ENCODE data around the gene SPINDOC. TPM values are rescaled to one million over a fixed set of nuclear protein-coding genes. Genes with fewer than 3 reads are reported as not detected.
"Not testable (repeated sequence)": the region's sequence is repeated elsewhere in the genome, so short reads cannot be mapped to it uniquely, and the experiment has no call there.

SPINDOC gene
- polyA plus RNA-seq (ENCODE audit: insufficient read depth in 1 of 5, insufficient read length in 5 of 5, low replicate concordance in 1 of 5) = 10 to 100 TPM; 28.3 to 48.4 (median 38.5) TPM
- long read RNA-seq, donor 1, transcript SPINDOC-201 (6 exons, 2,024 nt) = major isoform, 15 of 15 reads
- long read RNA-seq, donor 1, partial matches to known transcripts = 0 of 15 reads
- long read RNA-seq, donor 1, other reads (novel, unspliced or antisense) = 0 of 15 reads
- long read RNA-seq, donor 2, transcript SPINDOC-201 (6 exons, 2,024 nt) = major isoform, 13 of 13 reads
- long read RNA-seq, donor 2, partial matches to known transcripts = 0 of 13 reads
- long read RNA-seq, donor 2, other reads (novel, unspliced or antisense) = 0 of 13 reads
- long read RNA-seq, donor 3, partial matches to known transcripts = 0 of 3 reads
- long read RNA-seq, donor 3, other reads (novel, unspliced or antisense) = 0 of 3 reads
- long read RNA-seq, donor 4, partial matches to known transcripts = 0 of 1 reads
- long read RNA-seq, donor 4, other reads (novel, unspliced or antisense) = 0 of 1 reads
- long read RNA-seq, donor 5, transcript SPINDOC-201 (6 exons, 2,024 nt) = major isoform, 11 of 16 reads
- long read RNA-seq, donor 5, partial matches to known transcripts = 5 of 16 reads
- long read RNA-seq, donor 5, other reads (novel, unspliced or antisense) = 0 of 16 reads
- long read RNA-seq, donor 6, transcript SPINDOC-201 (6 exons, 2,024 nt) = major isoform, 17 of 17 reads
- long read RNA-seq, donor 6, partial matches to known transcripts = 0 of 17 reads
- long read RNA-seq, donor 6, other reads (novel, unspliced or antisense) = 0 of 17 reads
- long read RNA-seq, donor 7, transcript SPINDOC-201 (6 exons, 2,024 nt) = major isoform, 9 of 17 reads
- long read RNA-seq, donor 7, partial matches to known transcripts = 8 of 17 reads
- long read RNA-seq, donor 7, other reads (novel, unspliced or antisense) = 0 of 17 reads
- long read RNA-seq, donor 8, partial matches to known transcripts = 0 of 3 reads
- long read RNA-seq, donor 8, other reads (novel, unspliced or antisense) = 0 of 3 reads

GRCh38 chr11:63813035-63813562, at the start of gene SPINDOC:
Gene SPINDOC (plus strand): TSS chr11:63813456. CDS start chr11:63813687, 231 bp downstream.
- DNase-seq = peak; percentile 53 to 69

GRCh38 chr11:63763496-63764339, 49.5 kb upstream of the SPINDOC start:
- DNase-seq = no peak

- DNase-seq = no peak
Measured at GRCh38 chr11:63764340-63764678, 48.9 kb upstream of the SPINDOC start.

- DNase-seq = no peak
Measured at GRCh38 chr11:63764679-63765647, 48.3 kb upstream of the SPINDOC start.

GRCh38 chr11:63765688-63766241, 47.5 kb upstream of the SPINDOC start:
- DNase-seq = no peak

- DNase-seq = no peak
Measured at GRCh38 chr11:63766531-63767235, 46.6 kb upstream of the SPINDOC start.

- DNase-seq = no peak
Measured at GRCh38 chr11:63767267-63767564, 46.0 kb upstream of the SPINDOC start.

- DNase-seq = peak in 1 of 2 donors; percentile 47
Measured at GRCh38 chr11:63767565-63768236, 45.6 kb upstream of the SPINDOC start.

- DNase-seq = peak; percentile 66 to 67
Measured at GRCh38 chr11:63768237-63769041, 44.8 kb upstream of the SPINDOC start, which contains the start of gene ZFTA. Gene ZFTA (minus strand): TSS chr11:63768775. CDS start chr11:63768622, 153 bp downstream.

- no peak for DNase-seq
Measured at GRCh38 chr11:63769042-63769713, 44.1 kb upstream of the SPINDOC start.

- no peak for DNase-seq
Measured at GRCh38 chr11:63769714-63770455, 43.4 kb upstream of the SPINDOC start.

- DNase-seq = no peak
Measured at GRCh38 chr11:63770763-63771162, 42.5 kb upstream of the SPINDOC start.

GRCh38 chr11:63771741-63772318, 41.4 kb upstream of the SPINDOC start:
- not testable (repeated sequence) for DNase-seq

GRCh38 chr11:63775191-63775590, 38.1 kb upstream of the SPINDOC start:
- DNase-seq = no peak

- DNase-seq = no peak
Measured at GRCh38 chr11:63779039-63779438, 34.2 kb upstream of the SPINDOC start.

- DNase-seq = no peak
Measured at GRCh38 chr11:63782749-63783148, 30.5 kb upstream of the SPINDOC start.

Measured in right lung (tissue), 10 donors.